GM21619 (cell line): Measurements from ENCODE around the gene RILPL1.
"Not testable (repeated sequence)": the region's sequence is repeated elsewhere in the genome, so short reads cannot be mapped to it uniquely, and the experiment has no call there.

Experiments
- ATAC-seq: cut with Tn5 transposase; IDR thresholded peaks from one replicate; pipeline ENCODE4 v1.9.1; 2021; ENCODE audit not compliant: unreplicated experiment

RILPL1 gene

GRCh38 chr12:123531091-123531490 lies 2.4 kb downstream of the RILPL1 start:
- ATAC-seq, result no peak

GRCh38 chr12:123530668-123531067 lies 2.9 kb downstream of the RILPL1 start:
- no peak for ATAC-seq

- ATAC-seq, result no peak
Measured at GRCh38 chr12:123529686-123530085, 3.8 kb downstream of the RILPL1 start.

- no peak for ATAC-seq
Measured at GRCh38 chr12:123528858-123529257, 4.7 kb downstream of the RILPL1 start.

- no peak for ATAC-seq
Measured at GRCh38 chr12:123526542-123527080, 6.9 kb downstream of the RILPL1 start.

- ATAC-seq, result no peak
Measured at GRCh38 chr12:123524378-123524777, 9.1 kb downstream of the RILPL1 start.

GRCh38 chr12:123523518-123523917 lies 10.0 kb downstream of the RILPL1 start:
- ATAC-seq, result no peak

- no peak for ATAC-seq
Measured at GRCh38 chr12:123522164-123522563, 11.4 kb downstream of the RILPL1 start.

GRCh38 chr12:123520567-123521474 lies 12.7 kb downstream of the RILPL1 start:
- ATAC-seq, result no peak

GRCh38 chr12:123519141-123520001 lies 14.1 kb downstream of the RILPL1 start:
- no peak for ATAC-seq

- no peak for ATAC-seq
Measured at GRCh38 chr12:123516216-123516780, 17.2 kb downstream of the RILPL1 start.

- not testable (repeated sequence) for ATAC-seq
Measured at GRCh38 chr12:123514582-123515221, 18.8 kb downstream of the RILPL1 start.

- ATAC-seq, result no peak
Measured at GRCh38 chr12:123513805-123514204, 19.7 kb downstream of the RILPL1 start.

- ATAC-seq, result no peak
Measured at GRCh38 chr12:123512838-123513665, 20.5 kb downstream of the RILPL1 start.

GRCh38 chr12:123506843-123507236 lies 26.7 kb downstream of the RILPL1 start:
- no peak for ATAC-seq

- ATAC-seq, result no peak
Measured at GRCh38 chr12:123506059-123506842, 27.3 kb downstream of the RILPL1 start.

- no peak for ATAC-seq
Measured at GRCh38 chr12:123502163-123502704, 31.3 kb downstream of the RILPL1 start.

GRCh38 chr12:123499332-123499731 lies 34.2 kb downstream of the RILPL1 start:
- no peak for ATAC-seq
